NCI-H2029 (cell line): ENCODE data around the gene PBLD.
"Not testable (repeated sequence)": the region's sequence is repeated elsewhere in the genome, so short reads cannot be mapped to it uniquely, and the experiment has no call there.

Source experiments
- DNase-seq: peaks from one replicate; lab custom pipeline; 2025; lab: John Stamatoyannopoulos, UW

The PBLD gene

GRCh38 chr10:68330852-68331454 lies 1.8 kb downstream of the PBLD start:
- DNase-seq = no peak

GRCh38 chr10:68329506-68329861 lies 3.2 kb downstream of the PBLD start:
- no peak for DNase-seq

GRCh38 chr10:68327889-68328786 lies 4.6 kb downstream of the PBLD start:
- peak; percentile 47 for DNase-seq

GRCh38 chr10:68324396-68324795 lies 8.3 kb downstream of the PBLD start:
- DNase-seq = not testable (repeated sequence)

- DNase-seq = no peak
Observed at GRCh38 chr10:68318331-68319059, 14.2 kb downstream of the PBLD start.

GRCh38 chr10:68315582-68315981 lies 17.1 kb downstream of the PBLD start:
- no peak for DNase-seq

- DNase-seq = not testable (repeated sequence)
Observed at GRCh38 chr10:68314930-68315329, 17.8 kb downstream of the PBLD start.

GRCh38 chr10:68310531-68310930 lies 22.2 kb downstream of the PBLD start:
- DNase-seq = no peak

GRCh38 chr10:68305854-68306253 lies 26.9 kb downstream of the PBLD start:
- DNase-seq = no peak

GRCh38 chr10:68303849-68304412 lies 28.8 kb downstream of the PBLD start:
- no peak for DNase-seq

- no peak for DNase-seq
Observed at GRCh38 chr10:68302871-68303270, 29.9 kb downstream of the PBLD start.

- no peak for DNase-seq
Observed at GRCh38 chr10:68302503-68302823, 30.3 kb downstream of the PBLD start.

- no peak for DNase-seq
Observed at GRCh38 chr10:68301790-68302502, 30.8 kb downstream of the PBLD start.

GRCh38 chr10:68301301-68301700 lies 31.4 kb downstream of the PBLD start:
- DNase-seq = no peak

GRCh38 chr10:68296843-68297663 lies 35.7 kb downstream of the PBLD start:
- no peak for DNase-seq

GRCh38 chr10:68290736-68291135 lies 42.0 kb downstream of the PBLD start:
- no peak for DNase-seq

GRCh38 chr10:68288717-68289116 lies 44.0 kb downstream of the PBLD start:
- no peak for DNase-seq

- DNase-seq = no peak
Observed at GRCh38 chr10:68284062-68285001, 48.4 kb downstream of the PBLD start.

GRCh38 chr10:68280758-68281157 lies 52.0 kb downstream of the PBLD start:
- DNase-seq = no peak
